ENCODE results near the gene METTL24. TPM values are rescaled to one million over a fixed set of nuclear protein-coding genes. Genes with fewer than 3 reads are reported as not detected.

Gene METTL24
- total RNA-seq, 1 experiment from 2014 or later: not detected

GRCh38 chr6:110368284-110368683 lies 10.1 kb upstream of the METTL24 start:
- Histone ChIP-seq H4K20me1 (ENCODE audit: insufficient read depth, low read depth, low read length) (no peaks in the 10 kb centered on the region), H3K9ac (ENCODE audit: low read length) (no peak overlapping the region), H3K27ac (ENCODE audit: low read length) (no peak overlapping the region), H2AFZ (ENCODE audit: low read length) (no peak overlapping the region), H3K4me2 (ENCODE audit: low read depth, low read length, poor library complexity, severe bottlenecking) (no peak overlapping the region), H3K4me1 (ENCODE audit: low read length) (peaks cover 3% of the 10 kb centered on the region), H3K9me3 (ENCODE audit: low read length) (no peaks in the 10 kb centered on the region), H3K4me3 (ENCODE audit: low read length) (no peak overlapping the region), H3K79me2 (ENCODE audit: low read length) (no peaks in the 10 kb centered on the region), H3K36me3 (ENCODE audit: insufficient read depth, low read length) (no peaks in the 10 kb centered on the region), H3K9me2 (replicated peaks; ENCODE audit: insufficient read depth, low read length) (no peaks in the 10 kb centered on the region; the same call in 1 of the 2 replicates), H3K27me3 (ENCODE audit: low read length) (no peaks in the 10 kb centered on the region)
- no peak for DNase-seq

GRCh38 chr6:110367825-110368224 lies 9.7 kb upstream of the METTL24 start:
- H2AFZ ChIP-seq (ENCODE audit: low read length): no peak overlapping the region
- H3K36me3 ChIP-seq (ENCODE audit: insufficient read depth, low read length): no peaks in the 10 kb centered on the region
- DNase-seq: no peak
- no peak overlapping the region for H3K4me3 ChIP-seq (ENCODE audit: low read length)
- H4K20me1 ChIP-seq (ENCODE audit: insufficient read depth, low read depth, low read length): no peaks in the 10 kb centered on the region
- H3K27me3 ChIP-seq (ENCODE audit: low read length): no peaks in the 10 kb centered on the region
- no peak overlapping the region for H3K9ac ChIP-seq (ENCODE audit: low read length)
- no peaks in the 10 kb centered on the region for H3K9me3 ChIP-seq (ENCODE audit: low read length)
- no peak overlapping the region for H3K27ac ChIP-seq (ENCODE audit: low read length)
- no peak overlapping the region for H3K4me2 ChIP-seq (ENCODE audit: low read depth, low read length, poor library complexity, severe bottlenecking)
- H3K4me1 ChIP-seq (ENCODE audit: low read length): peaks cover 2% of the 10 kb centered on the region; the same call in 1 of the 2 replicates
- no peaks in the 10 kb centered on the region; the same call in 1 of the 2 replicates for H3K9me2 ChIP-seq (replicated peaks; ENCODE audit: insufficient read depth, low read length)
- H3K79me2 ChIP-seq (ENCODE audit: low read length): no peaks in the 10 kb centered on the region

DNA sequence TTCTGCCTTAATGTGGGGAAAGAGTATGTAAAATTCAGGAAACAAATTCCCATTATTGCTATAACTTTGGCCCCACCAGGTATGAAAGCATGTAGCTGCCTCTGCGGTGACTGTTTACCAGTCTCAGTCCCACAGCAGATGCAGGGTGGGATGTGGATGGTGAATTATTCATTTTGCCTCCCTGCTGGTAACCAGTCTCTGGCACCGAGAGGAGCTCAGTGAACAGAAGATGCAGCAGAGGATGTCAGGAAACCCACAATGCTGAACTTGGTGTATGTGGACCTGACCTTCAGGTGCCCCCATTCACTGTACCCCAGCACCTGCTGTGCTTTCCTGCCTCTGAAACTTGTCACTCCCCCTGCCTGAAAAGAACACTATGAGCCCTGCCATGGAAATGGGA lies 8.8 kb upstream of the METTL24 start:
- Histone ChIP-seq H3K79me2 (ENCODE audit: low read length) (no peaks in the 10 kb centered on the region), H3K9me3 (ENCODE audit: low read length) (no peaks in the 10 kb centered on the region), H3K36me3 (ENCODE audit: insufficient read depth, low read length) (no peaks in the 10 kb centered on the region), H3K9ac (ENCODE audit: low read length) (no peak overlapping the region), H4K20me1 (ENCODE audit: insufficient read depth, low read depth, low read length) (no peaks in the 10 kb centered on the region), H3K9me2 (replicated peaks; ENCODE audit: insufficient read depth, low read length) (no peaks in the 10 kb centered on the region; the same call in 1 of the 2 replicates), H2AFZ (ENCODE audit: low read length) (no peak overlapping the region), H3K4me2 (ENCODE audit: low read depth, low read length, poor library complexity, severe bottlenecking) (no peak overlapping the region), H3K27ac (ENCODE audit: low read length) (no peak overlapping the region), H3K4me1 (ENCODE audit: low read length) (no peaks in the 10 kb centered on the region), H3K27me3 (ENCODE audit: low read length) (no peaks in the 10 kb centered on the region), H3K4me3 (ENCODE audit: low read length) (no peak overlapping the region)
- no peak for DNase-seq

GRCh38 chr6:110366256-110366655 lies 8.1 kb upstream of the METTL24 start:
- H3K27ac ChIP-seq (ENCODE audit: low read length): no peak overlapping the region
- H3K4me2 ChIP-seq (ENCODE audit: low read depth, low read length, poor library complexity, severe bottlenecking): no peak overlapping the region
- H3K9me3 ChIP-seq (ENCODE audit: low read length): no peaks in the 10 kb centered on the region
- H3K9me2 ChIP-seq (replicated peaks; ENCODE audit: insufficient read depth, low read length): no peaks in the 10 kb centered on the region
- H2AFZ ChIP-seq (ENCODE audit: low read length): no peak overlapping the region
- no peaks in the 10 kb centered on the region for H3K4me1 ChIP-seq (ENCODE audit: low read length)
- H3K4me3 ChIP-seq (ENCODE audit: low read length): no peak overlapping the region
- H3K9ac ChIP-seq (ENCODE audit: low read length): no peak overlapping the region
- H3K27me3 ChIP-seq (ENCODE audit: low read length): no peaks in the 10 kb centered on the region
- no peaks in the 10 kb centered on the region for H4K20me1 ChIP-seq (ENCODE audit: insufficient read depth, low read depth, low read length)
- DNase-seq: no peak
- H3K36me3 ChIP-seq (ENCODE audit: insufficient read depth, low read length): no peaks in the 10 kb centered on the region
- no peaks in the 10 kb centered on the region for H3K79me2 ChIP-seq (ENCODE audit: low read length)

GRCh38 chr6:110364364-110365105 lies 6.4 kb upstream of the METTL24 start:
- H3K36me3 ChIP-seq (ENCODE audit: insufficient read depth, low read length): no peaks in the 10 kb centered on the region
- H3K4me1 ChIP-seq (ENCODE audit: low read length): no peaks in the 10 kb centered on the region
- no peak overlapping the region for H2AFZ ChIP-seq (ENCODE audit: low read length)
- H3K27ac ChIP-seq (ENCODE audit: low read length): no peak overlapping the region
- H3K4me3 ChIP-seq (ENCODE audit: low read length): no peak overlapping the region
- no peaks in the 10 kb centered on the region for H3K9me3 ChIP-seq (ENCODE audit: low read length)
- no peaks in the 10 kb centered on the region for H3K79me2 ChIP-seq (ENCODE audit: low read length)
- H3K4me2 ChIP-seq (ENCODE audit: low read depth, low read length, poor library complexity, severe bottlenecking): no peak overlapping the region
- DNase-seq: no peak
- H3K9me2 ChIP-seq (replicated peaks; ENCODE audit: insufficient read depth, low read length): no peaks in the 10 kb centered on the region
- no peak overlapping the region for H3K9ac ChIP-seq (ENCODE audit: low read length)
- H4K20me1 ChIP-seq (ENCODE audit: insufficient read depth, low read depth, low read length): no peaks in the 10 kb centered on the region
- no peaks in the 10 kb centered on the region for H3K27me3 ChIP-seq (ENCODE audit: low read length)

DNA sequence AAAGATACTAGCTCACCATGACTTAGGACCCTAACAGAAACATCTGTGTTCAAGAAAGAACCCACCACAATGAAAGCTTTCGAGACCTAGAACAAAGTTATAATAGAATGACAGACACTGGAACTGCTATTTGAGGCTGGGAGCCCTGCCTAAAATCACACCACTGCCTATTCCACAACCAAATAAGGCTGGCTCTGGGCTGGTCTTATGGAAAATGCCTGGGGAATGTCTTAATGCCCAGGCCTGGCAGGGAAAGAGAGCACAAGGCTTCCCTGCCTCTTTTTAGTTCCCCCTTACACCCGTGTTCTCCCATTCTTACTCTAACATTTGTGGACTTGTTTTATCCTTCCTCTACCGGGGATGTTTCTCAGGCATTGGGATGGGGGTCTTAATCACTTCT lies 5.6 kb upstream of the METTL24 start:
- no peaks in the 10 kb centered on the region for H3K79me2 ChIP-seq (ENCODE audit: low read length)
- H3K4me3 ChIP-seq (ENCODE audit: low read length): no peak overlapping the region
- H3K9ac ChIP-seq (ENCODE audit: low read length): no peak overlapping the region
- no peaks in the 10 kb centered on the region for H3K9me2 ChIP-seq (replicated peaks; ENCODE audit: insufficient read depth, low read length)
- no peaks in the 10 kb centered on the region for H4K20me1 ChIP-seq (ENCODE audit: insufficient read depth, low read depth, low read length)
- H3K4me2 ChIP-seq (ENCODE audit: low read depth, low read length, poor library complexity, severe bottlenecking): no peak overlapping the region
- no peaks in the 10 kb centered on the region for H3K9me3 ChIP-seq (ENCODE audit: low read length)
- no peak for DNase-seq
- H3K36me3 ChIP-seq (ENCODE audit: insufficient read depth, low read length): no peaks in the 10 kb centered on the region
- no peak overlapping the region for H2AFZ ChIP-seq (ENCODE audit: low read length)
- no peaks in the 10 kb centered on the region for H3K4me1 ChIP-seq (ENCODE audit: low read length)
- H3K27me3 ChIP-seq (ENCODE audit: low read length): no peaks in the 10 kb centered on the region
- no peak overlapping the region for H3K27ac ChIP-seq (ENCODE audit: low read length)

- Histone ChIP-seq H2AFZ (ENCODE audit: low read length) (no peak overlapping the region), H3K9me2 (replicated peaks; ENCODE audit: insufficient read depth, low read length) (no peaks in the 10 kb centered on the region), H3K36me3 (ENCODE audit: insufficient read depth, low read length) (no peaks in the 10 kb centered on the region), H3K4me3 (ENCODE audit: low read length) (no peak overlapping the region), H3K27ac (ENCODE audit: low read length) (no peak overlapping the region), H3K27me3 (ENCODE audit: low read length) (no peaks in the 10 kb centered on the region), H3K79me2 (ENCODE audit: low read length) (no peaks in the 10 kb centered on the region), H4K20me1 (ENCODE audit: insufficient read depth, low read depth, low read length) (no peaks in the 10 kb centered on the region), H3K4me2 (ENCODE audit: low read depth, low read length, poor library complexity, severe bottlenecking) (no peak overlapping the region), H3K9ac (ENCODE audit: low read length) (no peak overlapping the region), H3K4me1 (ENCODE audit: low read length) (no peaks in the 10 kb centered on the region), H3K9me3 (ENCODE audit: low read length) (no peaks in the 10 kb centered on the region)
- no peak for DNase-seq
Measured at GRCh38 chr6:110360676-110361075, 2.5 kb upstream of the METTL24 start.

DNA sequence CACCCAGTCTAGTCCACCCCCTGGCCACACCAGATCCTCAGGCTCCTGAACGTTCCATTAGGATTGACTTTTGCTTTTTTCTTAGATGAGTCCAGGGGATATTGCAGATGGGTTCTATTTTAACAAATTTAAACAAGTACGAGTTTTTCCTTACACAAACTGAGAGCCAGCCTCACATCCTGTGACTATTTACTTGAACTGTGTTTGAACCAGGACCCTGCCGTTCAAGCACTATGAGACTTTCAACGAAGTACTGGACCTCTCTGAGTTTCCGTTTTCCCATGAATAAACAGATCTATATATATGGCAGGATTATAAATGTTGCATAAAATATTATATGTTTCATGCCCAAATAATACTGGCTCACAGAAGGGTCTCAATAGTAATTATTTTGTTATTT lies 1.4 kb upstream of the METTL24 start:
- Histone ChIP-seq H3K9ac (ENCODE audit: low read length) (no peak overlapping the region), H3K79me2 (ENCODE audit: low read length) (no peaks in the 10 kb centered on the region), H3K9me3 (ENCODE audit: low read length) (no peaks in the 10 kb centered on the region), H3K4me1 (ENCODE audit: low read length) (no peaks in the 10 kb centered on the region), H3K9me2 (replicated peaks; ENCODE audit: insufficient read depth, low read length) (no peaks in the 10 kb centered on the region), H4K20me1 (ENCODE audit: insufficient read depth, low read depth, low read length) (no peaks in the 10 kb centered on the region), H3K4me2 (ENCODE audit: low read depth, low read length, poor library complexity, severe bottlenecking) (no peak overlapping the region), H3K36me3 (ENCODE audit: insufficient read depth, low read length) (no peaks in the 10 kb centered on the region), H3K27me3 (ENCODE audit: low read length) (no peaks in the 10 kb centered on the region), H2AFZ (ENCODE audit: low read length) (no peak overlapping the region), H3K4me3 (ENCODE audit: low read length) (no peak overlapping the region), H3K27ac (ENCODE audit: low read length) (no peak overlapping the region)
- DNase-seq: no peak

Measured in Karpas-422 (cell line).